ENCODE results near the gene NEUROG2. TPM values are rescaled to one million over a fixed set of nuclear protein-coding genes. Genes with fewer than 3 reads are reported as not detected.

Gene NEUROG2
- polyA plus RNA-seq, 1 donor (not counting 4 experiments of a cell fraction or from before 2014, with no cell fraction given), result not detected

GRCh38 chr4:112563431-112564200, 47.6 kb upstream of the NEUROG2 start:
- no peak for TF ChIP-seq EZH2 (IDR thresholded peaks at IDR 0.05; ENCODE audit: low read length)
- TF ChIP-seq, protein P1, sequence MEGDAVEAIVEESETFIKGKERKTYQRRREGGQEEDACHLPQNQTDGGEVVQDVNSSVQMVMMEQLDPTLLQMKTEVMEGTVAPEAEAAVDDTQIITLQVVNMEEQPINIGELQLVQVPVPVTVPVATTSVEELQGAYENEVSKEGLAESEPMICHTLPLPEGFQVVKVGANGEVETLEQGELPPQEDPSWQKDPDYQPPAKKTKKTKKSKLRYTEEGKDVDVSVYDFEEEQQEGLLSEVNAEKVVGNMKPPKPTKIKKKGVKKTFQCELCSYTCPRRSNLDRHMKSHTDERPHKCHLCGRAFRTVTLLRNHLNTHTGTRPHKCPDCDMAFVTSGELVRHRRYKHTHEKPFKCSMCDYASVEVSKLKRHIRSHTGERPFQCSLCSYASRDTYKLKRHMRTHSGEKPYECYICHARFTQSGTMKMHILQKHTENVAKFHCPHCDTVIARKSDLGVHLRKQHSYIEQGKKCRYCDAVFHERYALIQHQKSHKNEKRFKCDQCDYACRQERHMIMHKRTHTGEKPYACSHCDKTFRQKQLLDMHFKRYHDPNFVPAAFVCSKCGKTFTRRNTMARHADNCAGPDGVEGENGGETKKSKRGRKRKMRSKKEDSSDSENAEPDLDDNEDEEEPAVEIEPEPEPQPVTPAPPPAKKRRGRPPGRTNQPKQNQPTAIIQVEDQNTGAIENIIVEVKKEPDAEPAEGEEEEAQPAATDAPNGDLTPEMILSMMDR (optimal IDR thresholded peaks at IDR 0.05 in 1 of 3, IDR thresholded peaks at IDR 0.05 in 1 of 3, conservative IDR thresholded peaks at IDR 0.05 in 1 of 3; ENCODE audit: extremely low read depth in 1 of 3, insufficient read depth in 2 of 3, low read length in 3 of 3), result no peak
- no peak overlapping the region for H2AFZ ChIP-seq (ENCODE audit: control insufficient read depth, low read length)
- H3K9me1 ChIP-seq (ENCODE audit: control insufficient read depth, extremely low read depth, insufficient read depth, low read length), result no peaks in the 10 kb centered on the region
- no peak overlapping the region for H3K27ac ChIP-seq (ENCODE audit: control insufficient read depth, insufficient read depth, low read length)
- H3K4me3 ChIP-seq (ENCODE audit: control insufficient read depth in 2 of 3, extremely low read depth in 1 of 3, insufficient read depth in 2 of 3, low read depth in 1 of 3, low read length in 3 of 3), result no peak overlapping the region
- H3K9ac ChIP-seq (ENCODE audit: control insufficient read depth, extremely low read depth, insufficient read depth, low read length), result no peak overlapping the region
- no peaks in the 10 kb centered on the region for H3K36me3 ChIP-seq (ENCODE audit: control insufficient read depth in 2 of 2, extremely low read depth in 1 of 2, insufficient read depth in 2 of 2, low read length in 2 of 2)
- no peaks in the 10 kb centered on the region for H3K27me3 ChIP-seq (ENCODE audit: control insufficient read depth, extremely low read depth, insufficient read depth, low read length)
- DNase-seq (ENCODE audit: low read depth, low spot score) (no peak), FAIRE-seq (no peak)
- no peaks in the 10 kb centered on the region for H3K79me2 ChIP-seq (ENCODE audit: control insufficient read depth, insufficient read depth, low read length)
- dilution Hi-C loops (cut with MboI; ENCODE audit: extremely low pct_ligation_motif_present, low sequenced_read_pairs), result no loop called here
- H4K20me1 ChIP-seq (ENCODE audit: control insufficient read depth, extremely low read depth, insufficient read depth, low read length), result no peaks in the 10 kb centered on the region
- H3K9me3 ChIP-seq (ENCODE audit: control insufficient read depth, low read depth, low read length), result no peaks in the 10 kb centered on the region
- H3K4me1 ChIP-seq (ENCODE audit: control insufficient read depth, extremely low read depth, insufficient read depth, low read length), result no peaks in the 10 kb centered on the region
- no peak overlapping the region for H3K4me2 ChIP-seq (ENCODE audit: control insufficient read depth, extremely low read depth, insufficient read depth, low read depth, low read length)

GRCh38 chr4:112562254-112562879, 46.4 kb upstream of the NEUROG2 start:
- Histone ChIP-seq H4K20me1 (ENCODE audit: control insufficient read depth, extremely low read depth, insufficient read depth, low read length) (no peaks in the 10 kb centered on the region), H2AFZ (ENCODE audit: control insufficient read depth, low read length) (no peak overlapping the region), H3K27ac (ENCODE audit: control insufficient read depth, insufficient read depth, low read length) (no peak overlapping the region), H3K36me3 (ENCODE audit: control insufficient read depth in 2 of 2, extremely low read depth in 1 of 2, insufficient read depth in 2 of 2, low read length in 2 of 2) (no peaks in the 10 kb centered on the region), H3K79me2 (ENCODE audit: control insufficient read depth, insufficient read depth, low read length) (no peaks in the 10 kb centered on the region), H3K27me3 (ENCODE audit: control insufficient read depth, extremely low read depth, insufficient read depth, low read length) (no peaks in the 10 kb centered on the region), H3K9ac (ENCODE audit: control insufficient read depth, extremely low read depth, insufficient read depth, low read length) (no peak overlapping the region), H3K4me2 (ENCODE audit: control insufficient read depth, extremely low read depth, insufficient read depth, low read depth, low read length) (no peak overlapping the region), H3K4me1 (ENCODE audit: control insufficient read depth, extremely low read depth, insufficient read depth, low read length) (no peaks in the 10 kb centered on the region), H3K9me1 (ENCODE audit: control insufficient read depth, extremely low read depth, insufficient read depth, low read length) (no peaks in the 10 kb centered on the region), H3K9me3 (ENCODE audit: control insufficient read depth, low read depth, low read length) (no peaks in the 10 kb centered on the region), H3K4me3 (ENCODE audit: control insufficient read depth in 2 of 3, extremely low read depth in 1 of 3, insufficient read depth in 2 of 3, low read depth in 1 of 3, low read length in 3 of 3) (no peak overlapping the region)
- dilution Hi-C loops (cut with MboI; ENCODE audit: extremely low pct_ligation_motif_present, low sequenced_read_pairs), result no loop called here
- DNase-seq (ENCODE audit: low read depth, low spot score) (no peak), FAIRE-seq (no peak)
- TF ChIP-seq, protein P1 (optimal IDR thresholded peaks at IDR 0.05 in 1 of 3, IDR thresholded peaks at IDR 0.05 in 1 of 3, conservative IDR thresholded peaks at IDR 0.05 in 1 of 3; ENCODE audit: extremely low read depth in 1 of 3, insufficient read depth in 2 of 3, low read length in 3 of 3), result no peak
- no peak for TF ChIP-seq EZH2 (IDR thresholded peaks at IDR 0.05; ENCODE audit: low read length)

Data from keratinocyte (primary cell).